H9 (cell line): ENCODE measurements around the gene OLIG2. TPM values are rescaled to one million over a fixed set of nuclear protein-coding genes. Genes with fewer than 3 reads are reported as not detected.

Experiments
- DNase-seq: peaks from one replicate; pipeline ENCODE4 v3.0.0-alpha.2; 2017
- H2AFZ ChIP-seq: one replicate; pipeline ENCODE4 v1.6.1; 2013; ENCODE audit warnings: mild to moderate bottlenecking, low read length, control low read depth, moderate library complexity
- H2AK5ac ChIP-seq: 2 replicates; pipeline ENCODE4 v1.6.1; 2013; ENCODE audit warnings: low read length, control low read depth, mixed read lengths; ENCODE audit not compliant: insufficient read length
- H2BK120ac ChIP-seq: one replicate; pipeline ENCODE4 v1.6.1; 2013; ENCODE audit warnings: low read depth, mild to moderate bottlenecking, low read length, control low read depth, inconsistent platforms; ENCODE audit not compliant: poor library complexity, severe bottlenecking
- H2BK12ac ChIP-seq: 2 replicates; pipeline ENCODE4 v1.6.1; 2013; ENCODE audit warnings: low read length, control low read depth, mixed read lengths, low read depth; ENCODE audit not compliant: insufficient read length
- H2BK15ac ChIP-seq: 2 replicates; pipeline ENCODE4 v1.6.1; 2013; ENCODE audit warnings: low read depth, low read length, control low read depth
- H2BK20ac ChIP-seq: one replicate; pipeline ENCODE4 v1.6.1; 2013; ENCODE audit warnings: low read depth, mild to moderate bottlenecking, low read length, control low read depth, inconsistent platforms; ENCODE audit not compliant: poor library complexity, severe bottlenecking
- H2BK5ac ChIP-seq: 2 replicates; pipeline ENCODE4 v1.6.1; 2013; ENCODE audit warnings: low read length, control low read depth, mixed read lengths; ENCODE audit not compliant: insufficient read length
- H3K14ac ChIP-seq: 2 replicates; pipeline ENCODE4 v1.6.1; 2013; ENCODE audit warnings: low read length, control low read depth; ENCODE audit not compliant: insufficient read depth
- H3K18ac ChIP-seq: 2 replicates; pipeline ENCODE4 v1.6.1; 2013; ENCODE audit warnings: low read depth, mild to moderate bottlenecking, mixed read lengths, low read length, control low read depth; ENCODE audit not compliant: insufficient read length
- H3K23ac ChIP-seq: 2 replicates; pipeline ENCODE4 v1.6.1; 2013; ENCODE audit warnings: low read length, control low read depth, mixed read lengths, low read depth; ENCODE audit not compliant: insufficient read length
- H3K23me2 ChIP-seq: 2 replicates; pipeline ENCODE4 v1.6.1; 2013; ENCODE audit warnings: low read depth, mild to moderate bottlenecking, mixed read lengths, low read length, control low read depth; ENCODE audit not compliant: insufficient read length, poor library complexity, severe bottlenecking
- H3K27ac ChIP-seq: 2 replicates; pipeline ENCODE4 v1.5.1; 2013; ENCODE audit warnings: low read length, control low read depth, mixed read lengths, low read depth; ENCODE audit not compliant: insufficient read length
- H3K27me3 ChIP-seq: 2 replicates; pipeline ENCODE4 v1.6.1; 2013; ENCODE audit warnings: low read length, control low read depth, inconsistent platforms; ENCODE audit not compliant: insufficient read depth
- H3K4ac ChIP-seq: 2 replicates; pipeline ENCODE4 v1.6.1; 2013; ENCODE audit warnings: low read depth, mild to moderate bottlenecking, control low read depth, inconsistent platforms, low read length, moderate library complexity
- H3K4me1 ChIP-seq: 2 replicates; pipeline ENCODE4 v1.6.1; 2013; ENCODE audit warnings: low read length, control low read depth, inconsistent platforms; ENCODE audit not compliant: insufficient read depth
- H3K4me2 ChIP-seq: 2 replicates; pipeline ENCODE4 v1.6.1; 2013; ENCODE audit warnings: low read length, control low read depth, mixed read lengths; ENCODE audit not compliant: insufficient read length, insufficient read depth
- H3K56ac ChIP-seq: 2 replicates; pipeline ENCODE4 v1.6.1; 2013; ENCODE audit warnings: low read depth, mild to moderate bottlenecking, mixed read lengths, low read length, control low read depth; ENCODE audit not compliant: insufficient read length
- H3K79me1 ChIP-seq: 2 replicates; pipeline ENCODE4 v1.6.1; 2013; ENCODE audit warnings: low read depth, mild to moderate bottlenecking, moderate library complexity, low read length, control low read depth, inconsistent platforms; ENCODE audit not compliant: insufficient read depth, poor library complexity, severe bottlenecking
- H3K79me2 ChIP-seq: 2 replicates; pipeline ENCODE4 v1.6.1; 2013; ENCODE audit warnings: low read length, control low read depth, inconsistent platforms; ENCODE audit not compliant: insufficient read depth
- H3K9ac ChIP-seq: 2 replicates; pipeline ENCODE4 v1.6.1; 2013; ENCODE audit warnings: low read length, control low read depth, mixed read lengths; ENCODE audit not compliant: insufficient read length; ENCODE audit errors: extremely low read depth
- H3K9me3 ChIP-seq: one replicate; pipeline ENCODE4 v1.6.1; 2013; ENCODE audit warnings: low read depth, low read length, inconsistent platforms; ENCODE audit not compliant: control insufficient read depth
- H3T11ph ChIP-seq: one replicate; pipeline ENCODE4 v1.6.1; 2013; ENCODE audit warnings: mild to moderate bottlenecking, low read length, control low read depth, inconsistent platforms
- H4K20me1 ChIP-seq: one replicate; pipeline ENCODE4 v1.6.1; 2013; ENCODE audit not compliant: control insufficient read depth, insufficient read length, insufficient read depth
- H4K5ac ChIP-seq: 2 replicates; pipeline ENCODE4 v1.6.1; 2013; ENCODE audit warnings: low read depth, mild to moderate bottlenecking, mixed read lengths, low read length, control low read depth; ENCODE audit not compliant: insufficient read length
- H4K8ac ChIP-seq: replicated peaks from 2 replicates; pipeline ENCODE4 v1.6.1; 2013; ENCODE audit warnings: low read length, control low read depth, mixed read lengths, low read depth; ENCODE audit not compliant: insufficient read length
- H4K91ac ChIP-seq: 2 replicates; pipeline ENCODE4 v1.6.1; 2013; ENCODE audit warnings: low read depth, mild to moderate bottlenecking, moderate library complexity, mixed read lengths, low read length, control low read depth; ENCODE audit not compliant: insufficient read length
- H3K27ac Mint-ChIP-seq, 3 experiments: 2 replicates in 2 of 3; 3 replicates in 1 of 3; pipeline ENCODE4 v1.8.0; 2020 to 2021; ENCODE audit warnings: mixed read lengths in 3 of 3, mild to moderate bottlenecking in 1 of 3, moderate library complexity in 1 of 3
- H3K27me3 Mint-ChIP-seq: 2 replicates; pipeline ENCODE4 v1.8.0; 2021; ENCODE audit warnings: low read depth, mild to moderate bottlenecking, moderate library complexity, mixed read lengths
- H3K36me3 Mint-ChIP-seq, 3 experiments: 2 replicates in 2 of 3; 3 replicates in 1 of 3; pipeline ENCODE4 v1.8.0; 2020 to 2021; ENCODE audit warnings: low read depth in 3 of 3, mixed read lengths in 3 of 3; ENCODE audit not compliant: insufficient read depth in 1 of 3
- H3K4me1 Mint-ChIP-seq, 2 experiments: 2 replicates each; pipeline ENCODE4 v1.8.0; 2020; ENCODE audit warnings: mixed read lengths in 2 of 2
- H3K4me3 Mint-ChIP-seq, 2 experiments: 2 replicates in 1 of 2; 3 replicates in 1 of 2; pipeline ENCODE4 v1.8.0; 2020 to 2021; ENCODE audit warnings: mild to moderate bottlenecking in 2 of 2, mixed read lengths in 2 of 2, moderate library complexity in 1 of 2
- H3K9me3 Mint-ChIP-seq, 2 experiments: 2 replicates in 1 of 2; 3 replicates in 1 of 2; pipeline ENCODE4 v1.8.0; 2020; ENCODE audit warnings: mild to moderate bottlenecking in 2 of 2, mixed read lengths in 2 of 2, moderate library complexity in 1 of 2
- CTCF ChIP-seq: fragments of 200-600 bp; sonication (generic); conservative IDR thresholded peaks from 3 replicates; pipeline ENCODE4 v1.8.0; 2021; ENCODE audit warnings: antibody characterized with exemption, mild to moderate bottlenecking
- WGBS: extraction: QIAGEN DNeasy Blood & Tissue Kit; methylation state at CpG from one replicate; pipeline ENCODE4 v1.1.7; 2013; ENCODE audit warnings: missing lambda C conversion rate, low lambda C conversion rate, mixed read lengths; ENCODE audit not compliant: insufficient read length; ENCODE audit errors: extremely low coverage; 5-methylcytosine and 5-hydroxymethylcytosine counted together
- total RNA-seq: library from RNA; stranded (reverse); gene quantifications from 2 replicates; pipeline ENCODE4 v1.2.1, GENCODE V29; 2021

OLIG2 gene
- total RNA-seq, 1 experiment from 2014 or later = 1.4 TPM

DNA sequence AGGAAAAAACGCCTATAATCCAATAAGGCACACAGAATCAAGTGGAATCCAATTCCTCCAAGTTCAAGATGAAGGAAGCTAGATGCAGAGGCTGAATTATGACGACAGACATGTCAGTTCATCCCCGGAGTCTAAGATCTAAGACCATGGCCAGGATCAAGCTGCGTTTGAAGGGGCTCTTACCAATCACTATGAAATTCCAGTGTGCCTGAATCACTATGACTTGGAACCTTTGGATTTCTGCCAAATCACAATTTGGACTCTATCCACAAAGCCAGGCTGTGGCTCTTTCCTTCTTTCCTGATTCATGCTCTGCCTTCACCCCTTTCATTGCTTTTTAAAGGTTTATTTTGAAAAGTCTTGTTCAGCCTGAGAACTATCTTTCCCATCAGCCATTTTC lies 17.1 kb downstream of the OLIG2 start:
- peaks cover 54% of the 10 kb centered on the region for H3K27me3 Mint-ChIP-seq
- DNase-seq = no peak

More for the DNA sequence above, 17.1 kb downstream of the OLIG2 start:
- no peak overlapping the region for H4K5ac ChIP-seq
- H3K27me3 ChIP-seq = no peaks in the 10 kb centered on the region; the same call in 1 of the 2 replicates
- H3K23ac ChIP-seq = no peak overlapping the region
- H2BK20ac ChIP-seq = no peak overlapping the region
- WGBS = no CpG with 5 or more reads among the region's 4 CpGs
- no peaks in the 10 kb centered on the region for H3K79me1 ChIP-seq
- H3K4me1 ChIP-seq = peaks cover 3% of the 10 kb centered on the region; the same call in 1 of the 2 replicates
- no peak overlapping the region for H3K4ac ChIP-seq
- no peak overlapping the region for H2AFZ ChIP-seq
- H2BK5ac ChIP-seq = no peak overlapping the region
- no peaks in the 10 kb centered on the region; a peak in 1 of 7 replicates for H3K36me3 Mint-ChIP-seq
- H3K79me2 ChIP-seq = no peaks in the 10 kb centered on the region
- no peak overlapping the region for H2AK5ac ChIP-seq
- no peaks in the 10 kb centered on the region for H4K20me1 ChIP-seq
- H2BK120ac ChIP-seq = no peak overlapping the region
- H3K9me3 ChIP-seq = no peaks in the 10 kb centered on the region
- H3K9ac ChIP-seq = no peak overlapping the region
- no peaks in the 10 kb centered on the region for H3K23me2 ChIP-seq
- H3K56ac ChIP-seq = no peak overlapping the region
- H3K9me3 Mint-ChIP-seq = no peaks in the 10 kb centered on the region; a peak in 2 of 5 replicates
- H3T11ph ChIP-seq = no peak overlapping the region
- no peak overlapping the region for H3K18ac ChIP-seq
- no peak overlapping the region for H3K27ac Mint-ChIP-seq
- no peak overlapping the region for H2BK12ac ChIP-seq
- H3K14ac ChIP-seq = no peak overlapping the region
- no peak overlapping the region for H4K8ac ChIP-seq
- H3K4me2 ChIP-seq = no peak overlapping the region
- no peak overlapping the region for H3K4me3 Mint-ChIP-seq
- peaks cover 17 to 18% of the 10 kb centered on the region in 2 experiments for H3K4me1 Mint-ChIP-seq
- no peak overlapping the region for H3K27ac ChIP-seq
- no peak overlapping the region for H4K91ac ChIP-seq
- H2BK15ac ChIP-seq = no peak overlapping the region
- TF ChIP-seq CTCF = no peak
